SK-N-SH treated with all-trans-retinoic acid at 6 μM for 48 hours (cell line): ENCODE data around the gene SLC16A1.

Experiments used
- ATAC-seq: fragments of 200-7000 bp; cut with Tn5 transposase; 3 replicates; pipeline ENCODE4 v1.9.1; 2020; ENCODE audit warnings: mild to moderate bottlenecking, moderate library complexity
- ARNTL ChIP-seq: fragments of 450-650 bp; formaldehyde crosslinking; IDR thresholded peaks from 2 replicates; pipeline ENCODE4 v1.5.0; 2020; ENCODE audit warnings: low read depth, mild to moderate bottlenecking, moderate library complexity, borderline replicate concordance
- BACH2 ChIP-seq: fragments of 250-450 bp; sonication (Bioruptor Pico); IDR thresholded peaks from 2 replicates; pipeline ENCODE4 v1.9.0; 2021; ENCODE audit warnings: mild to moderate bottlenecking, borderline replicate concordance
- CREB5 ChIP-seq: fragments of 250-450 bp; sonication (Bioruptor Pico); IDR thresholded peaks from 2 replicates; pipeline ENCODE4 v1.5.1; 2020; ENCODE audit warnings: low read depth, mild to moderate bottlenecking, moderate library complexity
- CSDC2 ChIP-seq: fragments of 250-450 bp; sonication (Bioruptor Pico); IDR thresholded peaks from 2 replicates; pipeline ENCODE4 v1.5.0; 2020; ENCODE audit warnings: mild to moderate bottlenecking, moderate library complexity
- ESRRG ChIP-seq: fragments of 250-450 bp; sonication (Bioruptor Pico); IDR thresholded peaks from 2 replicates; pipeline ENCODE4 v1.6.1; 2021; ENCODE audit warnings: mild to moderate bottlenecking
- GLIS3 ChIP-seq: fragments of 250-450 bp; sonication (Bioruptor Pico); IDR thresholded peaks from 2 replicates; pipeline ENCODE4 v1.5.0; 2020; ENCODE audit warnings: mild to moderate bottlenecking, moderate library complexity
- ISL1 ChIP-seq: fragments of 250-450 bp; sonication (Bioruptor Pico); IDR thresholded peaks from 2 replicates; pipeline ENCODE4 v2.1.2; 2022; ENCODE audit warnings: mild to moderate bottlenecking, moderate library complexity
- OSR1 ChIP-seq: fragments of 250-450 bp; sonication (Bioruptor Pico); IDR thresholded peaks from 2 replicates; pipeline ENCODE4 v1.8.0; 2022; ENCODE audit warnings: moderate library complexity, mild to moderate bottlenecking, inconsistent platforms
- RARB ChIP-seq: fragments of 250-450 bp; sonication (Bioruptor Pico); IDR thresholded peaks from 2 replicates; pipeline ENCODE4 v1.8.0; 2021; ENCODE audit warnings: mild to moderate bottlenecking, moderate library complexity
- SNAI2 ChIP-seq: fragments of 250-450 bp; sonication (Bioruptor Pico); IDR thresholded peaks from 2 replicates; pipeline ENCODE4 v1.5.0; 2020; ENCODE audit warnings: mild to moderate bottlenecking, moderate library complexity
- TCF4 ChIP-seq: fragments of 250-450 bp; sonication (Bioruptor Pico); IDR thresholded peaks from 2 replicates; pipeline ENCODE4 v1.8.0; 2021; ENCODE audit warnings: mild to moderate bottlenecking, moderate library complexity, borderline replicate concordance
- TOX ChIP-seq: fragments of 250-450 bp; sonication (Bioruptor Pico); IDR thresholded peaks from 2 replicates; pipeline ENCODE4 v1.8.0; 2021; ENCODE audit warnings: mild to moderate bottlenecking, moderate library complexity, borderline replicate concordance
- TSHZ2 ChIP-seq: fragments of 250-450 bp; sonication (Bioruptor Pico); IDR thresholded peaks from 2 replicates; pipeline ENCODE4 v1.5.0; 2020; ENCODE audit warnings: mild to moderate bottlenecking, moderate library complexity
- ZC3H10 ChIP-seq: fragments of 250-450 bp; sonication (Bioruptor Pico); IDR thresholded peaks from 2 replicates; pipeline ENCODE4 v1.5.1; 2021; ENCODE audit warnings: mild to moderate bottlenecking, moderate library complexity
- ZFP3 ChIP-seq: fragments of 250-450 bp; sonication (Bioruptor Pico); IDR thresholded peaks from 2 replicates; pipeline ENCODE4 v1.5.0; 2020; ENCODE audit warnings: mild to moderate bottlenecking, moderate library complexity
- ZFP30 ChIP-seq: fragments of 450-650 bp; formaldehyde crosslinking; IDR thresholded peaks from 2 replicates; pipeline ENCODE4 v1.5.0; 2022; ENCODE audit warnings: mild to moderate bottlenecking, moderate library complexity
- ZNF565 ChIP-seq: fragments of 450-650 bp; formaldehyde crosslinking; conservative IDR thresholded peaks from 2 replicates; pipeline ENCODE4 v1.5.0; 2020; ENCODE audit warnings: low read depth, mild to moderate bottlenecking, moderate library complexity
- ZNF70 ChIP-seq: fragments of 450-650 bp; formaldehyde crosslinking; IDR thresholded peaks from 2 replicates; pipeline ENCODE4 v1.5.0; 2020; ENCODE audit warnings: mild to moderate bottlenecking, moderate library complexity
- ZNF8 ChIP-seq: fragments of 450-650 bp; formaldehyde crosslinking; IDR thresholded peaks from 2 replicates; pipeline ENCODE4 v1.5.0; 2020; ENCODE audit warnings: mild to moderate bottlenecking, moderate library complexity
- TF ChIP-seq, protein P1 (sequence below): fragments of 250-450 bp; sonication (Bioruptor Pico); IDR thresholded peaks from 2 replicates; pipeline ENCODE4 v1.5.1; 2021; ENCODE audit warnings: mild to moderate bottlenecking, moderate library complexity
- TF ChIP-seq, protein P2 (sequence below): fragments of 250-450 bp; sonication (Bioruptor Pico); IDR thresholded peaks from 2 replicates; pipeline ENCODE4 v1.8.0; 2020; ENCODE audit warnings: mild to moderate bottlenecking, moderate library complexity, borderline replicate concordance
- TF ChIP-seq, protein P3 (sequence below): fragments of 250-450 bp; sonication (Bioruptor Pico); IDR thresholded peaks from 2 replicates; pipeline ENCODE4 v1.8.0; 2021; ENCODE audit warnings: low read depth, mild to moderate bottlenecking, moderate library complexity, borderline replicate concordance

Gene SLC16A1

GRCh38 chr1:112925015-112925414, 31.0 kb downstream of the SLC16A1 start:
- TF ChIP-seq, protein P1, sequence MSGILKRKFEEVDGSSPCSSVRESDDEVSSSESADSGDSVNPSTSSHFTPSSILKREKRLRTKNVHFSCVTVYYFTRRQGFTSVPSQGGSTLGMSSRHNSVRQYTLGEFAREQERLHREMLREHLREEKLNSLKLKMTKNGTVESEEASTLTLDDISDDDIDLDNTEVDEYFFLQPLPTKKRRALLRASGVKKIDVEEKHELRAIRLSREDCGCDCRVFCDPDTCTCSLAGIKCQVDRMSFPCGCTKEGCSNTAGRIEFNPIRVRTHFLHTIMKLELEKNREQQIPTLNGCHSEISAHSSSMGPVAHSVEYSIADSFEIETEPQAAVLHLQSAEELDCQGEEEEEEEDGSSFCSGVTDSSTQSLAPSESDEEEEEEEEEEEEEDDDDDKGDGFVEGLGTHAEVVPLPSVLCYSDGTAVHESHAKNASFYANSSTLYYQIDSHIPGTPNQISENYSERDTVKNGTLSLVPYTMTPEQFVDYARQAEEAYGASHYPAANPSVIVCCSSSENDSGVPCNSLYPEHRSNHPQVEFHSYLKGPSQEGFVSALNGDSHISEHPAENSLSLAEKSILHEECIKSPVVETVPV (CRISPR knock-in tag): no peak
- no peak for TF ChIP-seq ZNF8 (CRISPR knock-in tag)
- TF ChIP-seq ZFP30 (CRISPR knock-in tag): no peak
- TF ChIP-seq, protein P2, sequence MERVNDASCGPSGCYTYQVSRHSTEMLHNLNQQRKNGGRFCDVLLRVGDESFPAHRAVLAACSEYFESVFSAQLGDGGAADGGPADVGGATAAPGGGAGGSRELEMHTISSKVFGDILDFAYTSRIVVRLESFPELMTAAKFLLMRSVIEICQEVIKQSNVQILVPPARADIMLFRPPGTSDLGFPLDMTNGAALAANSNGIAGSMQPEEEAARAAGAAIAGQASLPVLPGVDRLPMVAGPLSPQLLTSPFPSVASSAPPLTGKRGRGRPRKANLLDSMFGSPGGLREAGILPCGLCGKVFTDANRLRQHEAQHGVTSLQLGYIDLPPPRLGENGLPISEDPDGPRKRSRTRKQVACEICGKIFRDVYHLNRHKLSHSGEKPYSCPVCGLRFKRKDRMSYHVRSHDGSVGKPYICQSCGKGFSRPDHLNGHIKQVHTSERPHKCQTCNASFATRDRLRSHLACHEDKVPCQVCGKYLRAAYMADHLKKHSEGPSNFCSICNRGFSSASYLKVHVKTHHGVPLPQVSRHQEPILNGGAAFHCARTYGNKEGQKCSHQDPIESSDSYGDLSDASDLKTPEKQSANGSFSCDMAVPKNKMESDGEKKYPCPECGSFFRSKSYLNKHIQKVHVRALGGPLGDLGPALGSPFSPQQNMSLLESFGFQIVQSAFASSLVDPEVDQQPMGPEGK: no peak
- no peak for TF ChIP-seq CREB5 (CRISPR knock-in tag)
- no peak for TF ChIP-seq ZFP3
- TF ChIP-seq OSR1 (CRISPR knock-in tag): no peak
- ATAC-seq: 0 out of 3 replicates have a peak, but pooled peaks have one; percentile 34

DNA sequence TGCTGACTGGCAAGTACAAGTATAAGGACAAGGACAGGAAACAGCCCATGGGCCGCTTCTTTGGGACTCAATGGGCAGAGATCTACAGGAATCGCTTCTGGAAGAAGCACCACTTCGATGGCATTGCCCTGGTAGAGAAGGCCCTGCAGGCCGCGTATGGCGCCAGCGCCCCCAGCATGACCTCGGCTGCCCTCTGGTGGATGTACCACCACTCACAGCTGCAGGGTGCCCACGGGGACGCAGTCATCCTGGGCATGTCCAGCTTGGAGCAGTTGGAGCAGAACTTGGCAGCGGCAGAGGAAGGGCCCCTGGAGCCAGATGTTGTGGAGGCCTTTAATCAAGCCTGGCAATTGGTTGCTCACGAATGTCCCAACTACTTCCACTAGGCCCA, 32.0 kb downstream of the SLC16A1 start:
- no peak for TF ChIP-seq GLIS3 (CRISPR knock-in tag)
- no peak for TF ChIP-seq OSR1 (CRISPR knock-in tag)
- TF ChIP-seq TOX (CRISPR knock-in tag): no peak
- TF ChIP-seq BACH2: no peak
- TF ChIP-seq SNAI2 (CRISPR knock-in tag): no peak
- no peak for TF ChIP-seq TCF4 (CRISPR knock-in tag)
- ATAC-seq: no peak

- TF ChIP-seq CREB5 (CRISPR knock-in tag) (no peak), ZNF565 (CRISPR knock-in tag) (no peak), ZNF8 (CRISPR knock-in tag) (no peak), ZFP3 (no peak), SNAI2 (CRISPR knock-in tag) (no peak), TCF4 (CRISPR knock-in tag) (no peak), GLIS3 (CRISPR knock-in tag) (no peak), ARNTL (CRISPR knock-in tag) (no peak), TOX (CRISPR knock-in tag) (no peak), TSHZ2 (no peak), CSDC2 (CRISPR knock-in tag) (no peak), ZC3H10 (CRISPR knock-in tag) (no peak), ISL1 (CRISPR knock-in tag) (no peak), RARB (CRISPR knock-in tag) (no peak), ESRRG (CRISPR knock-in tag) (no peak), ZNF70 (CRISPR knock-in tag) (no peak)
- TF ChIP-seq, protein P3, sequence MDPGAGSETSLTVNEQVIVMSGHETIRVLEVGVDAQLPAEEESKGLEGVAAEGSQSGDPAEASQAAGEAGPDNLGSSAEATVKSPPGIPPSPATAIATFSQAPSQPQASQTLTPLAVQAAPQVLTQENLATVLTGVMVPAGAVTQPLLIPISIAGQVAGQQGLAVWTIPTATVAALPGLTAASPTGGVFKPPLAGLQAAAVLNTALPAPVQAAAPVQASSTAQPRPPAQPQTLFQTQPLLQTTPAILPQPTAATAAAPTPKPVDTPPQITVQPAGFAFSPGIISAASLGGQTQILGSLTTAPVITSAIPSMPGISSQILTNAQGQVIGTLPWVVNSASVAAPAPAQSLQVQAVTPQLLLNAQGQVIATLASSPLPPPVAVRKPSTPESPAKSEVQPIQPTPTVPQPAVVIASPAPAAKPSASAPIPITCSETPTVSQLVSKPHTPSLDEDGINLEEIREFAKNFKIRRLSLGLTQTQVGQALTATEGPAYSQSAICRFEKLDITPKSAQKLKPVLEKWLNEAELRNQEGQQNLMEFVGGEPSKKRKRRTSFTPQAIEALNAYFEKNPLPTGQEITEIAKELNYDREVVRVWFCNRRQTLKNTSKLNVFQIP: no peak
- TF ChIP-seq, protein P2: no peak
- ATAC-seq: no peak
Measured at GRCh38 chr1:112923234-112923958, 32.6 kb downstream of the SLC16A1 start.
